ENCODE results near the gene MGAT2. TPM values are rescaled to one million over a fixed set of nuclear protein-coding genes. Genes with fewer than 3 reads are reported as not detected.
A peak's percentile ranks its signal among the peaks of the same experiment; 100 is the strongest.
"Not testable (repeated sequence)": the region's sequence is repeated elsewhere in the genome, so short reads cannot be mapped to it uniquely, and the experiment has no call there.

The MGAT2 gene
- total RNA-seq, 2 donors from 2014 or later: 34.7 to 69.0 TPM

- 76% methylated on average over 9 of the region's 9 CpGs for WGBS
- H3K4me3 ChIP-seq: no peak overlapping the region
- no peak for DNase-seq (ENCODE audit: low spot score)
- no peaks in the 10 kb centered on the region for H3K9me3 ChIP-seq
- H3K36me3 ChIP-seq: peaks cover 0 to 16% of the 10 kb centered on the region in 2 donors
- no peaks in the 10 kb centered on the region for H3K27me3 ChIP-seq (replicated peaks; ENCODE audit: insufficient read depth)
- no peak overlapping the region for H3K27ac ChIP-seq
- no peaks in the 10 kb centered on the region for H3K4me1 ChIP-seq (replicated peaks)
- intact Hi-C loops (cut with DNase I): no loop called here
- no peak for TF ChIP-seq CTCF (IDR thresholded peaks at IDR 0.05)
- no peak for TF ChIP-seq POLR2AphosphoS5 (IDR thresholded peaks at IDR 0.05)
- no peak for TF ChIP-seq POLR2A (IDR thresholded peaks at IDR 0.05)
These were observed 39.1 kb upstream of the MGAT2 start for GRCh38 chr14:49581209-49582112.

GRCh38 chr14:49582113-49582977, 38.3 kb upstream of the MGAT2 start:
- Histone ChIP-seq H3K4me1 (replicated peaks) (no peaks in the 10 kb centered on the region), H3K4me3 (no peak overlapping the region), H3K9me3 (no peaks in the 10 kb centered on the region), H3K27ac (no peak overlapping the region), H3K36me3 (peaks cover 0 to 10% of the 10 kb centered on the region in 2 donors), H3K27me3 (replicated peaks; ENCODE audit: insufficient read depth) (no peaks in the 10 kb centered on the region)
- no peak for DNase-seq (ENCODE audit: low spot score)
- intact Hi-C loops (cut with DNase I): no loop called here
- TF ChIP-seq POLR2AphosphoS5 (IDR thresholded peaks at IDR 0.05) (no peak), CTCF (IDR thresholded peaks at IDR 0.05) (no peak), POLR2A (IDR thresholded peaks at IDR 0.05) (no peak)
- WGBS: 96% methylated on average over 4 of the region's 4 CpGs

GRCh38 chr14:49583629-49584028, 37.0 kb upstream of the MGAT2 start:
- Histone ChIP-seq H3K36me3 (peaks cover 0 to 9% of the 10 kb centered on the region in 2 donors), H3K4me1 (replicated peaks) (no peaks in the 10 kb centered on the region), H3K27me3 (replicated peaks; ENCODE audit: insufficient read depth) (no peaks in the 10 kb centered on the region), H3K4me3 (no peak overlapping the region), H3K9me3 (no peaks in the 10 kb centered on the region), H3K27ac (no peak overlapping the region)
- WGBS: 85% methylated on average over 6 of the region's 6 CpGs
- intact Hi-C loops (cut with DNase I): no loop called here
- TF ChIP-seq POLR2AphosphoS5 (IDR thresholded peaks at IDR 0.05) (no peak), CTCF (IDR thresholded peaks at IDR 0.05) (no peak), POLR2A (IDR thresholded peaks at IDR 0.05) (no peak)
- no peak for DNase-seq (ENCODE audit: low spot score)

- WGBS: 90% methylated on average over 11 of the region's 11 CpGs
- Histone ChIP-seq H3K4me3 (no peak overlapping the region), H3K9me3 (no peaks in the 10 kb centered on the region), H3K27ac (no peak overlapping the region), H3K36me3 (peaks cover 0 to 9% of the 10 kb centered on the region in 2 donors), H3K4me1 (replicated peaks) (no peaks in the 10 kb centered on the region), H3K27me3 (replicated peaks; ENCODE audit: insufficient read depth) (no peaks in the 10 kb centered on the region)
- DNase-seq (ENCODE audit: low spot score): no peak
- intact Hi-C loops (cut with DNase I): no loop called here
- TF ChIP-seq POLR2AphosphoS5 (IDR thresholded peaks at IDR 0.05) (no peak), CTCF (IDR thresholded peaks at IDR 0.05) (no peak), POLR2A (IDR thresholded peaks at IDR 0.05) (no peak)
These were observed 36.5 kb upstream of the MGAT2 start for GRCh38 chr14:49584058-49584457.

GRCh38 chr14:49584981-49585640, 35.5 kb upstream of the MGAT2 start:
- intact Hi-C loops (cut with DNase I); H3K36me3 ChIP-seq; H3K4me1 ChIP-seq (replicated peaks); H3K9me3 ChIP-seq; DNase-seq (ENCODE audit: low spot score); H3K27me3 ChIP-seq (replicated peaks; ENCODE audit: insufficient read depth): not testable (repeated sequence)
- peak overlapping the region; percentile 81 to 94 for H3K4me3 ChIP-seq
- H3K27ac ChIP-seq: peak overlapping the region in 1 of 2 donors; percentile 87
- WGBS: 13% methylated on average over 32 of the region's 32 CpGs

All from prostate gland (tissue), 2 donors.